SW480 (cell line): ENCODE measurements around the gene WDR49.

Experiments
- DNase-seq: peaks from one replicate; pipeline ENCODE4 v3.0.0-alpha.2; 2016; ENCODE audit warnings: low spot score

Gene WDR49

GRCh38 chr3:167653760-167654159, at the start of gene WDR49:
TSS of gene WDR49 (minus strand) at chr3:167653942. CDS start at chr3:167653425, 517 bp downstream.
- DNase-seq = no peak

GRCh38 chr3:167700926-167701325, 47.2 kb upstream of the WDR49 start:
- no peak for DNase-seq

- DNase-seq = no peak
These were observed 46.3 kb upstream of the WDR49 start for GRCh38 chr3:167700046-167700445.

DNA sequence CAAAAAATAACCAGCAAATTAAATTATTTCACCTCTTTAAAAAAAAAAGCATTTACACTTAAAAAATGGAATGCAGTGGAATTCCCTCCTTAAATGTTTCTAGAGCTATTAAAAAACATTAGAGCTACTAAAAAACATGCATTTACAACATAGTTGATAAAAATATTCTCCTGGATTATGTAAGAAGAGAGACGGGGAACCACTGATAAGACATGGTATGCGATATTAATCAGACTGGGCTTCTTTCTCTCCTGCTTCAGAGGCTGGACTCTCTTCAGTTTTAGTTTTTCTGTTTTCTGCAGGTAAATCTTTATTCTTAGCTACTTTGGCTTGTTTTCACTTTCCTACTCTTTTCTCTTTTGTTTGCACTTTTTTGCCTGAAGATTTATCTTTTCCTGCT, 40.4 kb upstream of the WDR49 start:
- DNase-seq = no peak

GRCh38 chr3:167691366-167691765, 37.6 kb upstream of the WDR49 start:
- DNase-seq = no peak

GRCh38 chr3:167684388-167684993, 30.7 kb upstream of the WDR49 start:
- peak; percentile 54 for DNase-seq

DNA sequence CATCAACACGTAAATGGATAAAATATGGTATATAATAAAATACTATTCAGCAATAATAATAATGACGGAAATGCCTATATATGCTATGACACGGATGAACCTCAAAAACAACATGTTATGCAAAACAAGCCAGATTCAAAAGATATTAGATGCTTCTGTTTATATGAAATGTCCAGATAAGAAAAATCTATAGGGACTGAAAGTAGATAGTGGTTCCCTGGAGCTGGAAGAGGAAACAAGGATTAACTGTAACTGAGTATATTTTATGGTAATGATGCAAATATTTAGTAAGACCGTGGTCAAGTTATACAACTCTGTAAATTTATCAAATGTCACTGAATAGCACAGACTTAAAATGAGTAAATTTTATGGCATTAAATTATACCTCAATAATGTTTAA, 25.8 kb upstream of the WDR49 start:
- no peak for DNase-seq

- DNase-seq = no peak
These were observed 22.1 kb upstream of the WDR49 start for GRCh38 chr3:167675848-167676247.

DNA sequence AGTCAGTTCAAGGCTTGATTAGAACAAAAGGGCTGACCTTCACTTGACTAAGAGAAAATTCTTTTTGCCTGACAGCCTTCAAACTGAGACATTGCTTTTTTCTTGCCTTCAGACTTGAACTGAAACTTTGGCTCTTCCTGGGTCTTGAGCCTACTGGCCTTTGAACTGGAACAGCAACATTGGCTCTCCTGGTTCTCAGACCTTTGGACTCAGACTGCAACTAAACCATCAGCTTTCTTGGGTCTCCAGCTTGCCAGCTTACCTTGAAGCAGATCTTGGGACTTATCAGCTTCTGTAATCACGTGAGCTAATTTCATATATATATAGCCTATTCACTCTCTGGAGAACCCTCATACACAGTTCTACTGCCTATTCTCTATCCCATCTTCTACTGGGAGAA, 19.5 kb upstream of the WDR49 start:
- no peak for DNase-seq

- DNase-seq = no peak
These were observed 18.2 kb upstream of the WDR49 start for GRCh38 chr3:167671878-167672427.

- no peak for DNase-seq
These were observed 16.0 kb upstream of the WDR49 start for GRCh38 chr3:167669699-167670098.

DNA sequence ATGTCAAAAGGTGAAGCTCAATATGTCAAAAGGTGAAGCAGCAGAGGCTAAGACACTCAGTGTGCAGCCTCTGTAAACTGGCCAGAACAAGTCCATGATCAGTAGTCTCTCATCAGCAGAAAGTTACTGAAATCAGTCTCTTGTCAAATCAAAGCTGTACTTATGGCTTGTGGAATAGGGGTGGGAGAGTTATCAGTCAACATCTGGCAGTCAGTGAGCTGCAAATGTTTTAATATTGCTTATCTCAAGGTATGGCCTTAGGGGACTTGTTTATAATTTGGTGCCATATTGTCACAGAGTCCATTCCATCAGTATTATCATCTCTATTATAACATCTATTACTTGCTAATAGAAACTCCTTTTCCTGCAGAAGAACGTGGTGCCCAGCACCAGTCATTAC, 14.9 kb upstream of the WDR49 start:
- no peak for DNase-seq

DNA sequence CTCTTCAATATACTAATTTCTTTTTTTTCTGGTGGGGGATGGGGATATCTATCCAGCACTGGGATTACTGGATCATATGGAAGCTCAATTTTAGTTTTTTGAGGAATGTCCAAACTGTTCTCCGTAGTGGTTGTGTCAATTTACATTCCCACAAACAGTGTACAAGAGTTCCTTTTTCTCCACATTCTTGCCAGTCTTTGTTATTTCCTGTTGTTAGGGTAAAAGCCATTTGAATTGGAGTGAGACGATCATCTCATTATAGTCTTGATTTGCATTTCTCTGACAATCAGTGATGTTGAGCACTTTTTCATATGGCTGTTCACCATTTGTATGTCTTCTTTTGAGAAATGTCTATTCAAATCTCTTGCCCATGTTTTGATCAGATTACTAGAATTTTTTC, 12.8 kb upstream of the WDR49 start:
- no peak for DNase-seq

DNA sequence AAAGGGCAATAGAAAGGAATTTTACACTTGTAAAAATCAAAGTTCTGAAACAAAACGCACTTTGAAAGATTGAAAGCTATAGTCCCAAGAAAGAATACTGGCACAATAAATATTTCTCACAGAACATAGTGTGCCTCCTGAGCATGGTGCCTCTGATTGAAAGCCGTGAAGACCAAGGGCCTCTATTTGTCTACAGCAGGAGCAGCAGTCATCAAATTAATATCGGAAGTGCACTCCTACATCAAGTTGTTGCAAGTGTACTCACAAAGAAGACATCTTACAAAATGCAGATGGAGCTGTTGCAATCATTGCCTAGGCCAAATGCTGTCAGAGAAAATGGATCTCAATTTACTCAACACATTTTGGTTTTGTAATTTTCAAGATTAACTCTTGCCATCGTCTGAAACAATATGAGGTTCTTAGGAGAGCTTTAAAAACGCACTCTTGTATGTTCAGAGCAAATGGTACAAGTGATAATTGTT, 9.2 kb upstream of the WDR49 start:
- DNase-seq = no peak

GRCh38 chr3:167657684-167658225, 4.0 kb upstream of the WDR49 start:
- DNase-seq = no peak

DNA sequence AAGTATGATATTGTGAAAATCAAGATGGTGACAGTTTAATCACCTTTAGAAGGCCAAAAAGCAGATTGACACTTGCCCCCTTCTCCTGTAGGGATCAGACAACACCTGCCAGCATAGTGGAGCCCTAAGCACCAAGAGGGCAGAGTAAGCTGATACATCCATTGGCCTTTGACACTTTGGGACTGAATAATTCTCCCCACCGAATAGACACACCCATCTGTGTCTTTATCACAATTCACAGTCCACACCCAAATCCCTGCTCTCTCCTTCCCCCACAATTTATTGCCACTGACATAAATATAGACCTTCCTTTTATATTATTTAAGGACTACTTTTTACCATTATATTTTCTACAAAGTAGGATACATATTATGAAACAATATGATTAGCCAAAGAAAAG, 3.1 kb upstream of the WDR49 start:
- peak; percentile 8 for DNase-seq

- no peak for DNase-seq
These were observed 587 bp downstream of the WDR49 start for GRCh38 chr3:167653155-167653554.

GRCh38 chr3:167651826-167652225, 1.9 kb downstream of the WDR49 start:
- no peak for DNase-seq

DNA sequence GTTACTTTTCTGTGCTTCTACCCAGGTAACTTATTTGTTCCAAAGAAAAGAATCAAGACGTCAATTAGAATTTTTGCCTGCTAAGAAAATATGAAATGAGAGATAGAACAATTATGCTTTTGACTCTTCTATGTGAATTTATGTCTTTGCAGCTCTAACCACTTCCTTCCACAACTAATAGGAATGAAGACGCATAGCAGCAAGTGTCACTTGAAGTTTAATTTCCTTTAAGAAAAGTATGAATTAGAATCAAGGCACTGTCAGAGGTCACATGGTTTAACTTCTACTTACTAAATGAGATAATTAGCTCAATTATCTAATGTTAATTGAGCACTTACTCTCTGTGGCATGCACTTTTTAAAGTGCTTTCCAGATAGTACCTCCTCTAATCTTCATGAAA, 3.3 kb downstream of the WDR49 start:
- no peak for DNase-seq

DNA sequence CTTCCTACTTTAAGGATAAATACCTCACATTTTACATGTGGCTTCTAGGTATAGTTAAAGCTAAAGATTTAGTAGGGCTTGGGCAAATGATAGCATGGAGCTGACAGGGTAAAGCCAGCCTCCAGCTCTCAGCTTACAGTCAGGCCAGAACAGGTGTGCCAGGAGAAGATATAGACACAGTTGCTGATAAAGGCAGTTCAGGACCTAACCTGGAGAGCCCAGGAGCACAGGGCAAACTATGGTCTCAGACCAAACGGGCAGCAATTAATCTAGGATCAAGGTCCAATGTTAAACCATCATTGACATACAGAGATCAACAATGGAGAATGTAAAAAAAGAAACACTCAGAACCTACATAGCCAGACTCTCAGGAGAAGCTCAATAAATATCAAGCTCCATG, 4.0 kb downstream of the WDR49 start:
- no peak for DNase-seq

- no peak for DNase-seq
These were observed 9.1 kb downstream of the WDR49 start for GRCh38 chr3:167644611-167645010.

DNA sequence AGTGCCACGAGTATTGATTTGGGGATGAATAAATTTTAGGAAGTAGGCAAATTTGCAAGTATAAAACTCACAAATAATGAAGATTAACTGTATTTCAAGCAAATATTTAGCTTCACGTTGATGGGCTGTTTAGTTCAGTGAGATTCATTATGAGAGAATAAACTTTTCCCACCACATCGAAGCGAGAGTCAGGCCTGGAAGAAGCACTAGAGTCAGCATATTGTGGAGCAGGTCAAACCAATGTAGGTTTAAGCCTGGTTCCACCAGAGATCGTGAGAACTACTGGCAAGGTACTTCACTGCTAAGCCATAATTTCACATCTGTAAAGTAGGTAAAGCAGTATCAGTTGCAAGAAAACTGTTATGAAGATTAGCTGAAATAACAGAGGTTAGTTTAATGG, 22.3 kb downstream of the WDR49 start:
- DNase-seq = no peak

GRCh38 chr3:167626490-167626889, 27.3 kb downstream of the WDR49 start:
- peak; percentile 10 for DNase-seq

DNA sequence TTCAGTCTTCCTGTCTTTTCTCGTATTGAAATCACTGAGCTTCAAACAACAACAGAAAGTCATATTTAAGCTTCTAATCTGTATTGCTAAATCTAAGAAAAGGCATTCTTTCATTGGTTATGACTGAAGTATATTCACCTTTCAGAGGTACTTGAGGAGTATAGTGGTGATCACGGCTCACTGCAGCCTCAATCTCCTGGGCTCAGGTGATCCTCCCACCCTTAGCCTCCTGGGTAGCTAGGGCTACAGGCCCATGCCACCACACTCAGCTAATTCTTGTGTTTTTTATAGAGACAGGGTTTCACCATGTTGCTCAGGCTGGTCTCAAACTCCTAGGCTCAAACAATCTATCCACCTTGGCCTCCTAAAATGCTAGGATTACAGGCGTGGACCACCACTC, 38.7 kb downstream of the WDR49 start:
- DNase-seq = no peak
